GM13977 (cell line): ENCODE results near the gene NFE2.

Experiments
- DNase-seq: peaks from one replicate; pipeline ENCODE4 v3.0.0; 2012; ENCODE audit warnings: low spot score
- CTCF ChIP-seq: IDR thresholded peaks from 2 replicates; pipeline ENCODE4 v1.5.1; 2012; ENCODE audit warnings: mild to moderate bottlenecking, control low read depth; ENCODE audit not compliant: insufficient read depth; ENCODE audit errors: extremely low read depth, missing control alignments
- in situ Hi-C: fragments of 300-500 bp; cut with MboI; formaldehyde crosslinking; loops from one replicate; pipeline ENCODE4 v1.12.0; 2022; ENCODE audit warnings: low sequenced_read_pairs, low pct_unique_long_range_greater_than_20kb, mixed read lengths, inconsistent platforms; ENCODE audit not compliant: unreplicated experiment

The NFE2 gene

GRCh38 chr12:54261815-54262402 is 38.9 kb downstream of the NFE2 start:
- no peak for DNase-seq
- no peak for TF ChIP-seq CTCF
- in situ Hi-C loops = no loop called here

- in situ Hi-C loops = no loop called here
- no peak for TF ChIP-seq CTCF
Measured at GRCh38 chr12:54259194-54260011, 41.4 kb downstream of the NFE2 start.

GRCh38 chr12:54258201-54258681 is 42.6 kb downstream of the NFE2 start:
- TF ChIP-seq CTCF = no peak
- in situ Hi-C loops = no loop called here
- no peak for DNase-seq

More at GRCh38 chr12:54259194-54260011, 41.4 kb downstream of the NFE2 start:
- peak; percentile 78 for DNase-seq

- TF ChIP-seq CTCF = no peak
- DNase-seq = no peak
- in situ Hi-C loops = no loop called here
Measured at GRCh38 chr12:54257332-54257731, 43.5 kb downstream of the NFE2 start.

GRCh38 chr12:54253240-54253639 is 47.6 kb downstream of the NFE2 start:
- no peak for TF ChIP-seq CTCF
- in situ Hi-C loops = no loop called here
- DNase-seq = no peak

GRCh38 chr12:54251667-54252284 is 49.0 kb downstream of the NFE2 start:
- in situ Hi-C loops = no loop called here
- DNase-seq = peak; percentile 64
- peak; percentile 50 for TF ChIP-seq CTCF
